ENCODE data around the gene CPNE9. TPM values are rescaled to one million over a fixed set of nuclear protein-coding genes. Genes with fewer than 3 reads are reported as not detected.

The CPNE9 gene
- total and polyA plus RNA-seq, 2 experiments from 2014 or later = not detected

GRCh38 chr3:9688961-9689360 lies 14.7 kb upstream of the CPNE9 start:
- Histone ChIP-seq H3K4me2 (no peak overlapping the region), H3K4me3 (no peak overlapping the region), H3K27me3 (no peaks in the 10 kb centered on the region), H3K27ac (no peak overlapping the region), H3K79me2 (no peaks in the 10 kb centered on the region), H4K20me1 (ENCODE audit: insufficient read depth, poor library complexity, severe bottlenecking) (no peaks in the 10 kb centered on the region), H3K9me2 (replicated peaks; ENCODE audit: insufficient read depth) (no peaks in the 10 kb centered on the region), H3K9me3 (ENCODE audit: low read depth) (no peaks in the 10 kb centered on the region), H2AFZ (no peak overlapping the region), H3K4me1 (ENCODE audit: insufficient read depth) (no peaks in the 10 kb centered on the region), H3K36me3 (replicated peaks; ENCODE audit: insufficient read depth, low read depth) (no peaks in the 10 kb centered on the region)
- TF ChIP-seq CTCF (IDR thresholded peaks at IDR 0.05; ENCODE audit: poor library complexity) (no peak), EZH2phosphoT487 (IDR thresholded peaks at IDR 0.05; ENCODE audit: low read depth, severe bottlenecking, unreplicated experiment) (no peak), EZH2 (IDR thresholded peaks at IDR 0.05; ENCODE audit: borderline replicate concordance) (no peak)
- no peak for DNase-seq (ENCODE audit: low spot score)
- 98% methylated on average over 5 of the region's 5 CpGs for WGBS (ENCODE audit: low lambda C conversion rate, missing lambda C conversion rate)

GRCh38 chr3:9689757-9690156 lies 13.9 kb upstream of the CPNE9 start:
- no peaks in the 10 kb centered on the region for H3K27me3 ChIP-seq
- H4K20me1 ChIP-seq (ENCODE audit: insufficient read depth, poor library complexity, severe bottlenecking) = no peaks in the 10 kb centered on the region
- TF ChIP-seq CTCF (IDR thresholded peaks at IDR 0.05; ENCODE audit: poor library complexity) = no peak
- H3K9me2 ChIP-seq (replicated peaks; ENCODE audit: insufficient read depth) = no peaks in the 10 kb centered on the region
- no peaks in the 10 kb centered on the region for H3K9me3 ChIP-seq (ENCODE audit: low read depth)
- 98% methylated on average over 4 of the region's 4 CpGs for WGBS (ENCODE audit: low lambda C conversion rate, missing lambda C conversion rate)
- no peak overlapping the region for H3K27ac ChIP-seq
- no peak overlapping the region for H3K4me3 ChIP-seq
- H3K79me2 ChIP-seq = no peaks in the 10 kb centered on the region
- H2AFZ ChIP-seq = no peak overlapping the region
- H3K4me1 ChIP-seq (ENCODE audit: insufficient read depth) = no peaks in the 10 kb centered on the region
- DNase-seq (ENCODE audit: low spot score) = no peak
- H3K36me3 ChIP-seq (replicated peaks; ENCODE audit: insufficient read depth, low read depth) = no peaks in the 10 kb centered on the region
- H3K4me2 ChIP-seq = no peak overlapping the region

GRCh38 chr3:9690451-9691450 lies 12.9 kb upstream of the CPNE9 start:
- Histone ChIP-seq H3K4me1 (ENCODE audit: insufficient read depth) (no peaks in the 10 kb centered on the region), H3K4me3 (no peak overlapping the region), H3K36me3 (replicated peaks; ENCODE audit: insufficient read depth, low read depth) (no peaks in the 10 kb centered on the region), H3K9me2 (replicated peaks; ENCODE audit: insufficient read depth) (no peaks in the 10 kb centered on the region), H3K9me3 (ENCODE audit: low read depth) (no peaks in the 10 kb centered on the region), H4K20me1 (ENCODE audit: insufficient read depth, poor library complexity, severe bottlenecking) (no peaks in the 10 kb centered on the region), H3K79me2 (no peaks in the 10 kb centered on the region), H3K4me2 (no peak overlapping the region), H3K27me3 (no peaks in the 10 kb centered on the region), H3K27ac (no peak overlapping the region), H2AFZ (no peak overlapping the region)
- TF ChIP-seq EZH2phosphoT487 (IDR thresholded peaks at IDR 0.05; ENCODE audit: low read depth, severe bottlenecking, unreplicated experiment) = no peak
- TF ChIP-seq CTCF (IDR thresholded peaks at IDR 0.05; ENCODE audit: poor library complexity) = no peak
- no peak for TF ChIP-seq EZH2 (IDR thresholded peaks at IDR 0.05; ENCODE audit: borderline replicate concordance)
- WGBS (ENCODE audit: low lambda C conversion rate, missing lambda C conversion rate) = 85% methylated on average over 15 of the region's 15 CpGs
- DNase-seq (ENCODE audit: low spot score) = peak; percentile 30

All from hepatocyte (in vitro differentiated cells).